SK-N-SH (cell line): ENCODE data around the gene C10orf90. TPM values are rescaled to one million over a fixed set of nuclear protein-coding genes. Genes with fewer than 3 reads are reported as not detected.

ENCODE experiments used
- CTCF ChIA-PET: fragments of 300-600, 350-600 bp; formaldehyde crosslinking; extraction: SDS; loops from one replicate; lab custom pipeline; 2021; lab: Yijun Ruan, JAX
- POLR2A ChIA-PET: fragments of 350-600 bp; sonication (Branson Sonifier 250); formaldehyde crosslinking; extraction: SDS; loops from one replicate; lab custom pipeline; 2020; ENCODE audit warnings: antibody characterized with exemption, inconsistent platforms; lab: Yijun Ruan, JAX
- DNase-seq: peaks from one replicate; pipeline ENCODE4 v3.0.0; 2012
- H2AFZ ChIP-seq: fragments of 200-600 bp; sonication (generic); 2 replicates; pipeline ENCODE4 v1.8.1; 2016; ENCODE audit warnings: antibody characterized with exemption, mild to moderate bottlenecking, low read depth
- H3F3A ChIP-seq: fragments of 200-600 bp; sonication (generic); replicated peaks from 2 replicates; pipeline ENCODE3; 2016; ENCODE audit warnings: antibody characterized with exemption, mild to moderate bottlenecking; ENCODE audit not compliant: insufficient read depth
- H3K27ac ChIP-seq, 2 experiments: fragments of 200-500 bp in 1 of 2; fragments of 200-600 bp in 1 of 2; sonication (Bioruptor generic) in 1 of 2; sonication (generic), shearing (Covaris generic) in 1 of 2; 2 replicates each; pipeline versions ENCODE4 v1.5.1 to v1.6.1; 2014 to 2016; ENCODE audit warnings: low read depth in 2 of 2, inconsistent platforms in 1 of 2, low read length in 1 of 2, mild to moderate bottlenecking in 1 of 2, mixed read lengths in 1 of 2
- H3K27me3 ChIP-seq: fragments of 200-600 bp; sonication (generic), shearing (Covaris generic); 2 replicates; pipeline ENCODE4 v1.6.1; 2016; ENCODE audit warnings: mixed run types; ENCODE audit not compliant: insufficient read depth
- H3K36me3 ChIP-seq, 2 experiments: fragments of 200-500 bp in 1 of 2; fragments of 200-600 bp in 1 of 2; sonication (Bioruptor generic) in 1 of 2; sonication (generic) in 1 of 2; replicated peaks in 1 of 2; 2 replicates each; pipeline versions ENCODE3 to v1.5.1; 2014 to 2016; ENCODE audit warnings: low read length in 1 of 2, mild to moderate bottlenecking in 1 of 2; ENCODE audit not compliant: insufficient read depth in 2 of 2, control insufficient read depth in 1 of 2
- H3K4me1 ChIP-seq, 2 experiments: fragments of 200-500 bp in 1 of 2; fragments of 200-600 bp in 1 of 2; sonication (Bioruptor generic) in 1 of 2; sonication (generic), shearing (Covaris generic) in 1 of 2; 2 replicates each; pipeline versions ENCODE4 v1.5.1 to v1.6.1; 2014 to 2016; ENCODE audit warnings: low read depth in 1 of 2, low read length in 1 of 2, mixed run types in 1 of 2; ENCODE audit not compliant: insufficient read depth in 2 of 2, control insufficient read depth in 1 of 2
- H3K4me2 ChIP-seq: fragments of 200-600 bp; sonication (generic), shearing (Covaris generic); 2 replicates; pipeline ENCODE4 v1.6.1; 2017; ENCODE audit warnings: mixed run types
- H3K4me3 ChIP-seq, 2 experiments: fragments of 200-500 bp in 1 of 2; fragments of 200-600 bp in 1 of 2; sonication (Bioruptor generic) in 1 of 2; sonication (generic), shearing (Covaris generic) in 1 of 2; 2 replicates each; pipeline versions ENCODE4 v1.5.1 to v1.8.1; 2014 to 2016; ENCODE audit warnings: low read depth in 2 of 2, inconsistent platforms in 1 of 2, low read length in 1 of 2, mild to moderate bottlenecking in 1 of 2, mixed read lengths in 1 of 2, moderate library complexity in 1 of 2
- H3K79me2 ChIP-seq: fragments of 200-600 bp; sonication (generic); 2 replicates; pipeline ENCODE4 v1.8.1; 2017; ENCODE audit warnings: mild to moderate bottlenecking; ENCODE audit not compliant: insufficient read depth
- H3K9ac ChIP-seq: fragments of 200-600 bp; sonication (generic); 2 replicates; pipeline ENCODE4 v1.6.1; 2017; ENCODE audit warnings: mixed run types
- H3K9me2 ChIP-seq: fragments of 200-600 bp; sonication (generic); 2 replicates; pipeline ENCODE4 v1.6.1; 2017; ENCODE audit warnings: mixed run types
- H3K9me3 ChIP-seq: fragments of 200-600 bp; sonication (generic); 2 replicates; pipeline ENCODE4 v1.6.1; 2017; ENCODE audit warnings: mixed run types, mild to moderate bottlenecking, moderate library complexity
- H4K20me1 ChIP-seq: fragments of 200-600 bp; sonication (generic); 2 replicates; pipeline ENCODE4 v1.6.1; 2017; ENCODE audit warnings: mild to moderate bottlenecking, mixed run types; ENCODE audit not compliant: insufficient read depth
- ELF1 ChIP-seq: IDR thresholded peaks from 2 replicates; pipeline ENCODE4 v1.4.0; 2012
- EP300 ChIP-seq, 2 experiments: IDR thresholded peaks; 2 replicates each; pipeline versions ENCODE4 v1.4.0 to v1.6.1; 2012; ENCODE audit warnings: borderline replicate concordance in 1 of 2, low read depth in 1 of 2, low read length in 1 of 2
- FOSL2 ChIP-seq: IDR thresholded peaks from 2 replicates; pipeline ENCODE4 v1.4.0; 2012; ENCODE audit warnings: low read depth, mild to moderate bottlenecking, moderate library complexity, borderline replicate concordance
- FOXM1 ChIP-seq: IDR thresholded peaks from 2 replicates; pipeline ENCODE4 v1.4.0; 2012; ENCODE audit warnings: low read depth, mild to moderate bottlenecking
- GATA2 ChIP-seq: sonication (generic); formaldehyde crosslinking; IDR thresholded peaks from 2 replicates; pipeline ENCODE4 v1.5.0; 2020; ENCODE audit warnings: mild to moderate bottlenecking, missing genetic modification reagents
- JUND ChIP-seq: IDR thresholded peaks from 2 replicates; pipeline ENCODE4 v1.4.0; 2012
- MXI1 ChIP-seq: IDR thresholded peaks from 2 replicates; pipeline ENCODE4 v1.6.1; 2012; ENCODE audit warnings: mild to moderate bottlenecking, low read depth, low read length, improper control_type of control experiment
- NRF1 ChIP-seq: IDR thresholded peaks from 2 replicates; pipeline ENCODE4 v1.6.1; 2012; ENCODE audit warnings: low read depth, mild to moderate bottlenecking, low read length
- PBX3 ChIP-seq: IDR thresholded peaks from 2 replicates; pipeline ENCODE4; 2012
- POLR2AphosphoS5 ChIP-seq: IDR thresholded peaks from 2 replicates; pipeline ENCODE4 v1.6.1; 2012; ENCODE audit warnings: low read depth, low read length
- RXRA ChIP-seq: IDR thresholded peaks from 2 replicates; pipeline ENCODE4 v1.4.0; 2012; ENCODE audit warnings: low read depth, mild to moderate bottlenecking, borderline replicate concordance
- SIN3A ChIP-seq: IDR thresholded peaks from 2 replicates; pipeline ENCODE4 v1.6.1; 2012; ENCODE audit warnings: low read depth, mild to moderate bottlenecking, low read length, moderate library complexity, borderline replicate concordance
- SMC3 ChIP-seq: IDR thresholded peaks from 2 replicates; pipeline ENCODE4 v1.6.1; 2012; ENCODE audit warnings: low read depth, low read length, improper control_type of control experiment
- TCF12 ChIP-seq: IDR thresholded peaks from 2 replicates; pipeline ENCODE4 v1.4.0; 2012
- TEAD4 ChIP-seq: IDR thresholded peaks from 2 replicates; pipeline ENCODE4 v1.4.0; 2012; ENCODE audit warnings: mild to moderate bottlenecking, borderline replicate concordance; ENCODE audit not compliant: insufficient read depth
- USF1 ChIP-seq: IDR thresholded peaks from 2 replicates; pipeline ENCODE4 v1.4.0; 2012; ENCODE audit warnings: low read depth, borderline replicate concordance
- YY1 ChIP-seq: IDR thresholded peaks from 2 replicates; pipeline ENCODE4 v1.4.0; 2012; ENCODE audit warnings: low read depth, mild to moderate bottlenecking
- WGBS: methylation state at CpG from one replicate; pipeline ENCODE4 v1.1.6; 2017; ENCODE audit warnings: low lambda C conversion rate; 5-methylcytosine and 5-hydroxymethylcytosine counted together
- polyA plus RNA-seq, 3 experiments: library from polyadenylated mRNA; depleted of rRNA; stranded (reverse); fragments of >200 nt; gene quantifications; 2 replicates each; pipeline ENCODE4 v1.2.3, GENCODE V29; 2012
- TF ChIP-seq, protein P1 (sequence below): fragments of 150-350 bp; IDR thresholded peaks from 2 replicates; pipeline ENCODE4 v1.6.1; 2016; ENCODE audit warnings: mild to moderate bottlenecking, low read depth, low read length

The C10orf90 gene
- polyA plus RNA-seq, 1 of the 3 experiments (the other 2 are of a cell fraction): 0.21 TPM

- no peaks in the 10 kb centered on the region for H4K20me1 ChIP-seq
- no peaks in the 10 kb centered on the region for H3K79me2 ChIP-seq
- no peak overlapping the region for H3K4me2 ChIP-seq
- H3K4me1 ChIP-seq: peaks cover 0 to 3% of the 10 kb centered on the region in 2 experiments; a peak in 1 of 4 replicates
- POLR2A ChIA-PET: interaction anchor here (0.8 kb wide), 1 partner anchor 521 kb away, joined by 3 read pairs; no protein-coding TSS in a partner anchor
- CTCF ChIA-PET: interaction anchor here (0.5 to 4.7 kb wide), 62 partner anchors 9 to 575 kb away, joined by 3 to 46 read pairs (median 4); partner anchors contain the start of gene ADAM12
- no peak overlapping the region for H3K4me3 ChIP-seq
- TF ChIP-seq FOSL2: no peak
- no peak for TF ChIP-seq FOXM1
- TF ChIP-seq MXI1: no peak
- TF ChIP-seq YY1: no peak
- no peak for TF ChIP-seq TCF12
- no peak for TF ChIP-seq RXRA
- TF ChIP-seq SMC3: no peak
- TF ChIP-seq GATA2: no peak
- TF ChIP-seq, protein P1, sequence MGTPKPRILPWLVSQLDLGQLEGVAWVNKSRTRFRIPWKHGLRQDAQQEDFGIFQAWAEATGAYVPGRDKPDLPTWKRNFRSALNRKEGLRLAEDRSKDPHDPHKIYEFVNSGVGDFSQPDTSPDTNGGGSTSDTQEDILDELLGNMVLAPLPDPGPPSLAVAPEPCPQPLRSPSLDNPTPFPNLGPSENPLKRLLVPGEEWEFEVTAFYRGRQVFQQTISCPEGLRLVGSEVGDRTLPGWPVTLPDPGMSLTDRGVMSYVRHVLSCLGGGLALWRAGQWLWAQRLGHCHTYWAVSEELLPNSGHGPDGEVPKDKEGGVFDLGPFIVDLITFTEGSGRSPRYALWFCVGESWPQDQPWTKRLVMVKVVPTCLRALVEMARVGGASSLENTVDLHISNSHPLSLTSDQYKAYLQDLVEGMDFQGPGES: no peak
- TF ChIP-seq TEAD4: no peak
- no peak for TF ChIP-seq EP300 (IDR thresholded peaks at IDR 0.05; ENCODE audit: borderline replicate concordance in 1 of 2, low read depth in 1 of 2, low read length in 1 of 2)
- no peak for TF ChIP-seq SIN3A
- TF ChIP-seq PBX3: no peak
- no peak for TF ChIP-seq JUND
- TF ChIP-seq POLR2AphosphoS5: no peak
- no peak for TF ChIP-seq USF1
- TF ChIP-seq NRF1: no peak
- TF ChIP-seq ELF1: no peak
- TF ChIP-seq, all 33 proteins: peak for 0
- Histone ChIP-seq H3F3A (no peaks in the 10 kb centered on the region), H3K36me3 (no peaks in the 10 kb centered on the region), H3K9ac (no peak overlapping the region), H3K9me2 (no peaks in the 10 kb centered on the region), H2AFZ (no peak overlapping the region), H3K27me3 (no peaks in the 10 kb centered on the region), H3K9me3 (no peaks in the 10 kb centered on the region), H3K27ac (no peak overlapping the region)
- WGBS: 96% methylated on average over 12 of the region's 12 CpGs
- DNase-seq: no peak
Measured at GRCh38 chr10:126503392-126504062, 167.0 kb downstream of the C10orf90 start.
